ENCODE data around the gene PTGS2. TPM values are rescaled to one million over a fixed set of nuclear protein-coding genes. Genes with fewer than 3 reads are reported as not detected.
A peak's percentile ranks its signal among the peaks of the same experiment; 100 is the strongest.

PTGS2 gene
- total and polyA plus RNA-seq, 2 of the 8 experiments (the other 6 are each of a cell fraction or from before 2014, with no cell fraction given): 0.29 to 0.35 TPM

DNA sequence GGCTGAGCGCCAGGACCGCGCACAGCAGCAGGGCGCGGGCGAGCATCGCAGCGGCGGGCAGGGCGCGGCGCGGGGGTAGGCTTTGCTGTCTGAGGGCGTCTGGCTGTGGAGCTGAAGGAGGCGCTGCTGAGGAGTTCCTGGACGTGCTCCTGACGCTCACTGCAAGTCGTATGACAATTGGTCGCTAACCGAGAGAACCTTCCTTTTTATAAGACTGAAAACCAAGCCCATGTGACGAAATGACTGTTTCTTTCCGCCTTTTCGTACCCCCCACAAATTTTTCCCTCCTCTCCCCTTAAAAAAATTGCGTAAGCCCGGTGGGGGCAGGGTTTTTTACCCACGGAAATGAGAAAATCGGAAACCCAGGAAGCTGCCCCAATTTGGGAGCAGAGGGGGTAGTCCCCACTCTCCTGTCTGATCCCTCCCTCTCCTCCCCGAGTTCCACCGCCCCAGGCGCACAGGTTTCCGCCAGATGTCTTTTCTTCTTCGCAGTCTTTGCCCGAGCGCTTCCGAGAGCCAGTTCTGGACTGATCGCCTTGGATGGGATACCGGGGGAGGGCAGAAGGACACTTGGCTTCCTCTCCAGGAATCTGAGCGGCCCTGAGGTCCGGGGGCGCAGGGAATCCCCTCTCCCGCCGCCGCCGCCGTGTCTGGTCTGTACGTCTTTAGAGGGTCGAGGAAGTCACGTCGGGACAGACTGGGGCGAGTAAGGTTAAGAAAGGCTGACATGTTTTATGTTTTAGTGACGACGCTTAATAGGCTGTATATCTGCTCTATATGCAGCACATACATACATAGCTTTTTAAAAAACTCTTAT, at the start of gene PTGS2 (continued):
- TF ChIP-seq CHD2 (IDR thresholded peaks at IDR 0.05; ENCODE audit: low read length) (no peak), JUND (IDR thresholded peaks at IDR 0.05; ENCODE audit: low read length) (no peak; the same call in 1 of the 2 replicates), KDM1A (IDR thresholded peaks at IDR 0.05; ENCODE audit: borderline replicate concordance, low read length) (no peak), SP1 (IDR thresholded peaks at IDR 0.05; ENCODE audit: low read depth, low read length) (no peak), KDM5A (IDR thresholded peaks at IDR 0.05; ENCODE audit: low read length) (no peak), SAP30 (IDR thresholded peaks at IDR 0.05; ENCODE audit: insufficient read depth, insufficient replicate concordance, low read length) (no peak), EP300 (IDR thresholded peaks at IDR 0.05; ENCODE audit: borderline replicate concordance in 1 of 2, low read depth in 2 of 2, low read length in 2 of 2) (no peak), FOSL1 (IDR thresholded peaks at IDR 0.05; ENCODE audit: insufficient read depth, low read depth, low read length) (no peak), RFX5 (IDR thresholded peaks at IDR 0.05; ENCODE audit: borderline replicate concordance, low read depth, low read length) (no peak), CEBPB (IDR thresholded peaks at IDR 0.05; ENCODE audit: low read depth, low read length) (peak; percentile 68; the same call in 1 of the 2 replicates), SIX5 (IDR thresholded peaks at IDR 0.05; ENCODE audit: low read depth, low read length) (no peak), NRF1 (IDR thresholded peaks at IDR 0.05; ENCODE audit: low read depth, low read length) (no peak), CHD1 (IDR thresholded peaks at IDR 0.05; ENCODE audit: low read depth, low read length) (no peak), CBX8 (IDR thresholded peaks at IDR 0.05; ENCODE audit: borderline replicate concordance, low read depth, low read length) (no peak), SRF (IDR thresholded peaks at IDR 0.05; ENCODE audit: low read depth, low read length) (no peak)
- TF ChIP-seq, protein P1, sequence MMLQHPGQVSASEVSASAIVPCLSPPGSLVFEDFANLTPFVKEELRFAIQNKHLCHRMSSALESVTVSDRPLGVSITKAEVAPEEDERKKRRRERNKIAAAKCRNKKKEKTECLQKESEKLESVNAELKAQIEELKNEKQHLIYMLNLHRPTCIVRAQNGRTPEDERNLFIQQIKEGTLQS (IDR thresholded peaks at IDR 0.05; ENCODE audit: insufficient read depth, low read depth, low read length): no peak
- TF ChIP-seq, protein P2, sequence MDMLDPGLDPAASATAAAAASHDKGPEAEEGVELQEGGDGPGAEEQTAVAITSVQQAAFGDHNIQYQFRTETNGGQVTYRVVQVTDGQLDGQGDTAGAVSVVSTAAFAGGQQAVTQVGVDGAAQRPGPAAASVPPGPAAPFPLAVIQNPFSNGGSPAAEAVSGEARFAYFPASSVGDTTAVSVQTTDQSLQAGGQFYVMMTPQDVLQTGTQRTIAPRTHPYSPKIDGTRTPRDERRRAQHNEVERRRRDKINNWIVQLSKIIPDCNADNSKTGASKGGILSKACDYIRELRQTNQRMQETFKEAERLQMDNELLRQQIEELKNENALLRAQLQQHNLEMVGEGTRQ (IDR thresholded peaks at IDR 0.05; ENCODE audit: low read length): peak; percentile 21; the same call in 1 of the 2 replicates
- TF ChIP-seq, protein P3, sequence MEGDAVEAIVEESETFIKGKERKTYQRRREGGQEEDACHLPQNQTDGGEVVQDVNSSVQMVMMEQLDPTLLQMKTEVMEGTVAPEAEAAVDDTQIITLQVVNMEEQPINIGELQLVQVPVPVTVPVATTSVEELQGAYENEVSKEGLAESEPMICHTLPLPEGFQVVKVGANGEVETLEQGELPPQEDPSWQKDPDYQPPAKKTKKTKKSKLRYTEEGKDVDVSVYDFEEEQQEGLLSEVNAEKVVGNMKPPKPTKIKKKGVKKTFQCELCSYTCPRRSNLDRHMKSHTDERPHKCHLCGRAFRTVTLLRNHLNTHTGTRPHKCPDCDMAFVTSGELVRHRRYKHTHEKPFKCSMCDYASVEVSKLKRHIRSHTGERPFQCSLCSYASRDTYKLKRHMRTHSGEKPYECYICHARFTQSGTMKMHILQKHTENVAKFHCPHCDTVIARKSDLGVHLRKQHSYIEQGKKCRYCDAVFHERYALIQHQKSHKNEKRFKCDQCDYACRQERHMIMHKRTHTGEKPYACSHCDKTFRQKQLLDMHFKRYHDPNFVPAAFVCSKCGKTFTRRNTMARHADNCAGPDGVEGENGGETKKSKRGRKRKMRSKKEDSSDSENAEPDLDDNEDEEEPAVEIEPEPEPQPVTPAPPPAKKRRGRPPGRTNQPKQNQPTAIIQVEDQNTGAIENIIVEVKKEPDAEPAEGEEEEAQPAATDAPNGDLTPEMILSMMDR (IDR thresholded peaks at IDR 0.05; ENCODE audit: control extremely low read depth in 1 of 3, insufficient read depth in 1 of 3, low read depth in 1 of 3, low read length in 3 of 3): peak; percentile 53 to 71 (median 71)
